HEK293 (cell line): ENCODE data around the gene ITGB1BP2.

ENCODE experiments used
- BCL11A ChIP-seq: fragments of 450-650 bp; formaldehyde crosslinking; IDR thresholded peaks from 2 replicates; pipeline ENCODE4 v1.5.1; 2016; ENCODE audit warnings: low read depth, missing biosample characterization, missing genetic modification characterization
- BCL11B ChIP-seq: fragments of 450-650 bp; formaldehyde crosslinking; IDR thresholded peaks from 2 replicates; pipeline ENCODE4 v1.5.1; 2016; ENCODE audit warnings: low read depth, missing biosample characterization, missing genetic modification characterization
- MEIS1 ChIP-seq: sonication (generic); formaldehyde crosslinking; IDR thresholded peaks from 2 replicates; pipeline ENCODE4 v1.8.1; 2022; ENCODE audit warnings: missing genetic modification reagents, mild to moderate bottlenecking, borderline replicate concordance
- ZNF121 ChIP-seq: fragments of 450-650 bp; formaldehyde crosslinking; IDR thresholded peaks from 2 replicates; pipeline ENCODE4 v1.5.1; 2016; ENCODE audit warnings: missing biosample characterization, missing genetic modification characterization
- ZNF175 ChIP-seq: fragments of 450-650 bp; formaldehyde crosslinking; IDR thresholded peaks from 2 replicates; pipeline ENCODE4 v1.5.1; 2016; ENCODE audit warnings: missing biosample characterization, missing genetic modification characterization
- ZNF37A ChIP-seq: fragments of 450-650 bp; IDR thresholded peaks from 2 replicates; pipeline ENCODE4 v1.5.1; 2018; ENCODE audit warnings: missing biosample characterization, missing genetic modification characterization
- ZNF558 ChIP-seq: fragments of 450-650 bp; formaldehyde crosslinking; IDR thresholded peaks from 2 replicates; pipeline ENCODE4 v1.5.1; 2016; ENCODE audit warnings: missing biosample characterization, missing genetic modification characterization
- ZNF837 ChIP-seq: fragments of 450-650 bp; formaldehyde crosslinking; IDR thresholded peaks from 2 replicates; pipeline ENCODE4 v1.5.1; 2016; ENCODE audit warnings: missing biosample characterization, missing genetic modification characterization
- TF ChIP-seq, protein P1 (sequence below): fragments of 450-650 bp; formaldehyde crosslinking; IDR thresholded peaks from 2 replicates; pipeline ENCODE4 v1.5.1; 2016; ENCODE audit warnings: missing biosample characterization, missing genetic modification characterization
- TF ChIP-seq, protein P2 (sequence below): fragments of 450-650 bp; formaldehyde crosslinking; IDR thresholded peaks from 2 replicates; pipeline ENCODE4 v1.5.1; 2016; ENCODE audit warnings: missing biosample characterization, missing genetic modification characterization

DNA sequence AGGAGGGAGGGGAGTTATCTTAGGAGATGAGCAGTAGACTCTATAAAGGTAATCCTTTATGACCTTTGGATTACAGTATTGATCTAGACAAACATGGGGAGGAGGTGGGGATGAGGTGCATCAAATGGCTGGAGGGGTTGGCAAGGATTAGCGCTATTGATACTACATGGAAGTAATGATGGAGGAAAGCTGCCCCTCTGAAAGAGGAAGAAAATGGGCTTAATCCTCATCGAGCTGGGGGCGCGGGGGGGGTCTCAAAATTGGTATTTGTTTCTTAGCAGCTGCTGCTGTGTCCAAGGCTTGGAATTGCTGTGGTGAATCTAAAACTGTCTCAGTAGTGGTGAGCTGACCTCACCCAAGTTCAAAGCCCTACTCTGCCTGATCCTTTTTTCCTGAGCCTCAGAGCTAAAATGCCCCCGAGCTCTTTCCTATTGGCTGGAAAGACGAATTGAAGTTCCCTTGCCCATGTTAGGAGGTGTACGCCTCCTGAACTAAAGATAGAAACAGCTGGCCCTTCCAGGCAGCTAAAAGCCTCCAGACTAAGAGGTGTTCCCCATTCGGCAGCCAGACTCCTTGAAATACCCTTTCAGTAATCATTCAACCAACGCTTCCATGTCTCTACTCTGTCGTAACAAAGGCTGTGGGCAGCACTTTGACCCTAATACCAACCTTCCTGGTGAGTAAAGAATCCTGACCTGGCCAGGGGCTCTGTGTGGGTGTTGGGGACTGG is at the start of gene ITGB1BP2:
- TF ChIP-seq ZNF175 (tag by site-specific recombination) (no peak), ZNF558 (tag by site-specific recombination) (no peak), MEIS1 (CRISPR knock-in tag) (no peak), BCL11B (tag by site-specific recombination) (no peak), ZNF121 (tag by site-specific recombination) (no peak), BCL11A (tag by site-specific recombination) (no peak), ZNF37A (tag by site-specific recombination) (no peak), ZNF837 (tag by site-specific recombination) (no peak)
- TF ChIP-seq, protein P1, sequence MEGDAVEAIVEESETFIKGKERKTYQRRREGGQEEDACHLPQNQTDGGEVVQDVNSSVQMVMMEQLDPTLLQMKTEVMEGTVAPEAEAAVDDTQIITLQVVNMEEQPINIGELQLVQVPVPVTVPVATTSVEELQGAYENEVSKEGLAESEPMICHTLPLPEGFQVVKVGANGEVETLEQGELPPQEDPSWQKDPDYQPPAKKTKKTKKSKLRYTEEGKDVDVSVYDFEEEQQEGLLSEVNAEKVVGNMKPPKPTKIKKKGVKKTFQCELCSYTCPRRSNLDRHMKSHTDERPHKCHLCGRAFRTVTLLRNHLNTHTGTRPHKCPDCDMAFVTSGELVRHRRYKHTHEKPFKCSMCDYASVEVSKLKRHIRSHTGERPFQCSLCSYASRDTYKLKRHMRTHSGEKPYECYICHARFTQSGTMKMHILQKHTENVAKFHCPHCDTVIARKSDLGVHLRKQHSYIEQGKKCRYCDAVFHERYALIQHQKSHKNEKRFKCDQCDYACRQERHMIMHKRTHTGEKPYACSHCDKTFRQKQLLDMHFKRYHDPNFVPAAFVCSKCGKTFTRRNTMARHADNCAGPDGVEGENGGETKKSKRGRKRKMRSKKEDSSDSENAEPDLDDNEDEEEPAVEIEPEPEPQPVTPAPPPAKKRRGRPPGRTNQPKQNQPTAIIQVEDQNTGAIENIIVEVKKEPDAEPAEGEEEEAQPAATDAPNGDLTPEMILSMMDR, result no peak
- TF ChIP-seq, protein P2, sequence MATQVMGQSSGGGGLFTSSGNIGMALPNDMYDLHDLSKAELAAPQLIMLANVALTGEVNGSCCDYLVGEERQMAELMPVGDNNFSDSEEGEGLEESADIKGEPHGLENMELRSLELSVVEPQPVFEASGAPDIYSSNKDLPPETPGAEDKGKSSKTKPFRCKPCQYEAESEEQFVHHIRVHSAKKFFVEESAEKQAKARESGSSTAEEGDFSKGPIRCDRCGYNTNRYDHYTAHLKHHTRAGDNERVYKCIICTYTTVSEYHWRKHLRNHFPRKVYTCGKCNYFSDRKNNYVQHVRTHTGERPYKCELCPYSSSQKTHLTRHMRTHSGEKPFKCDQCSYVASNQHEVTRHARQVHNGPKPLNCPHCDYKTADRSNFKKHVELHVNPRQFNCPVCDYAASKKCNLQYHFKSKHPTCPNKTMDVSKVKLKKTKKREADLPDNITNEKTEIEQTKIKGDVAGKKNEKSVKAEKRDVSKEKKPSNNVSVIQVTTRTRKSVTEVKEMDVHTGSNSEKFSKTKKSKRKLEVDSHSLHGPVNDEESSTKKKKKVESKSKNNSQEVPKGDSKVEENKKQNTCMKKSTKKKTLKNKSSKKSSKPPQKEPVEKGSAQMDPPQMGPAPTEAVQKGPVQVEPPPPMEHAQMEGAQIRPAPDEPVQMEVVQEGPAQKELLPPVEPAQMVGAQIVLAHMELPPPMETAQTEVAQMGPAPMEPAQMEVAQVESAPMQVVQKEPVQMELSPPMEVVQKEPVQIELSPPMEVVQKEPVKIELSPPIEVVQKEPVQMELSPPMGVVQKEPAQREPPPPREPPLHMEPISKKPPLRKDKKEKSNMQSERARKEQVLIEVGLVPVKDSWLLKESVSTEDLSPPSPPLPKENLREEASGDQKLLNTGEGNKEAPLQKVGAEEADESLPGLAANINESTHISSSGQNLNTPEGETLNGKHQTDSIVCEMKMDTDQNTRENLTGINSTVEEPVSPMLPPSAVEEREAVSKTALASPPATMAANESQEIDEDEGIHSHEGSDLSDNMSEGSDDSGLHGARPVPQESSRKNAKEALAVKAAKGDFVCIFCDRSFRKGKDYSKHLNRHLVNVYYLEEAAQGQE (tag by site-specific recombination), result no peak
